Measurements from ENCODE around the gene SATL1.

- TF ChIP-seq, protein P1, sequence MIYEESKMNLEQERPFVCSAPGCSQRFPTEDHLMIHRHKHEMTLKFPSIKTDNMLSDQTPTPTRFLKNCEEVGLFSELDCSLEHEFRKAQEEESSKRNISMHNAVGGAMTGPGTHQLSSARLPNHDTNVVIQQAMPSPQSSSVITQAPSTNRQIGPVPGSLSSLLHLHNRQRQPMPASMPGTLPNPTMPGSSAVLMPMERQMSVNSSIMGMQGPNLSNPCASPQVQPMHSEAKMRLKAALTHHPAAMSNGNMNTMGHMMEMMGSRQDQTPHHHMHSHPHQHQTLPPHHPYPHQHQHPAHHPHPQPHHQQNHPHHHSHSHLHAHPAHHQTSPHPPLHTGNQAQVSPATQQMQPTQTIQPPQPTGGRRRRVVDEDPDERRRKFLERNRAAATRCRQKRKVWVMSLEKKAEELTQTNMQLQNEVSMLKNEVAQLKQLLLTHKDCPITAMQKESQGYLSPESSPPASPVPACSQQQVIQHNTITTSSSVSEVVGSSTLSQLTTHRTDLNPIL (CRISPR knock-in tag; IDR thresholded peaks at IDR 0.05; ENCODE audit: low read depth): no peak
- no peak for TF ChIP-seq PATZ1 (CRISPR knock-in tag; IDR thresholded peaks at IDR 0.05; ENCODE audit: borderline replicate concordance)
- TF ChIP-seq ARNTL (CRISPR knock-in tag; IDR thresholded peaks at IDR 0.05; ENCODE audit: borderline replicate concordance, low read depth): no peak
- no peak for TF ChIP-seq GLIS3 (CRISPR knock-in tag; IDR thresholded peaks at IDR 0.05)
- no peak for TF ChIP-seq ZFP30 (CRISPR knock-in tag; IDR thresholded peaks at IDR 0.05)
- TF ChIP-seq ZNF8 (CRISPR knock-in tag; IDR thresholded peaks at IDR 0.05): no peak
- no peak for TF ChIP-seq ISL1 (CRISPR knock-in tag; IDR thresholded peaks at IDR 0.05)
- no peak for TF ChIP-seq TOX (CRISPR knock-in tag; IDR thresholded peaks at IDR 0.05; ENCODE audit: borderline replicate concordance)
- TF ChIP-seq CSRNP3 (CRISPR knock-in tag; IDR thresholded peaks at IDR 0.05): no peak
- no peak for TF ChIP-seq ZFP3 (CRISPR knock-in tag; IDR thresholded peaks at IDR 0.05)
These were observed 45.6 kb upstream of the SATL1 start for GRCh38 chrX:85288992-85289723.
